ENCODE results near the gene ST3GAL4.

DNA sequence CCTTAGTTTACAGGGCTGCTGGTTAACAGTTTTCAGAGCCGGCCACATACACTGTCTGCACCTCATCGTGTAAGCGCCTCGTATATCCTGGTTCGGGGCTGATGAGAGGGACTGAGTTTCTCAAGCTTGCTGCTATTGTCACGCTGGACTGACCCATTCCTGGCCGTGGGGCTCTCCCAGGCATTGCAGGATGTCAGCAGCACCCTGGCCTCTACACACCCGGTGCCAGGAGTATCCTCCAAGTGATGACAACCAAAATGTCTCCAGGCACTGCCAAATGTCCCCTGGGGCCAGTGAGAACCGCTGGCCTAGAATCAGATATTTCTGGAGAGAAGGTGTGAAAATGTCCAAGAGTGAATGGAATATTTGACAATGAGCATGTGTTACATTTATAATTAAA lies 82.8 kb downstream of the ST3GAL4 start:
- TF ChIP-seq POLR2A (IDR thresholded peaks at IDR 0.05) = no peak
- TF ChIP-seq, protein P1, sequence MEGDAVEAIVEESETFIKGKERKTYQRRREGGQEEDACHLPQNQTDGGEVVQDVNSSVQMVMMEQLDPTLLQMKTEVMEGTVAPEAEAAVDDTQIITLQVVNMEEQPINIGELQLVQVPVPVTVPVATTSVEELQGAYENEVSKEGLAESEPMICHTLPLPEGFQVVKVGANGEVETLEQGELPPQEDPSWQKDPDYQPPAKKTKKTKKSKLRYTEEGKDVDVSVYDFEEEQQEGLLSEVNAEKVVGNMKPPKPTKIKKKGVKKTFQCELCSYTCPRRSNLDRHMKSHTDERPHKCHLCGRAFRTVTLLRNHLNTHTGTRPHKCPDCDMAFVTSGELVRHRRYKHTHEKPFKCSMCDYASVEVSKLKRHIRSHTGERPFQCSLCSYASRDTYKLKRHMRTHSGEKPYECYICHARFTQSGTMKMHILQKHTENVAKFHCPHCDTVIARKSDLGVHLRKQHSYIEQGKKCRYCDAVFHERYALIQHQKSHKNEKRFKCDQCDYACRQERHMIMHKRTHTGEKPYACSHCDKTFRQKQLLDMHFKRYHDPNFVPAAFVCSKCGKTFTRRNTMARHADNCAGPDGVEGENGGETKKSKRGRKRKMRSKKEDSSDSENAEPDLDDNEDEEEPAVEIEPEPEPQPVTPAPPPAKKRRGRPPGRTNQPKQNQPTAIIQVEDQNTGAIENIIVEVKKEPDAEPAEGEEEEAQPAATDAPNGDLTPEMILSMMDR (IDR thresholded peaks at IDR 0.05) = no peak
- TF ChIP-seq POLR2AphosphoS5 (IDR thresholded peaks at IDR 0.05) = no peak
- no peak for TF ChIP-seq EP300 (IDR thresholded peaks at IDR 0.05)
